Neural crest cell (in vitro differentiated cells): Measurements from ENCODE around the gene ARF3. TPM values are rescaled to one million over a fixed set of nuclear protein-coding genes. Genes with fewer than 3 reads are reported as not detected.

Experiments
- DNase-seq: peaks from one replicate; pipeline ENCODE4 v3.0.0; 2021; ENCODE audit warnings: low read depth, mixed read lengths, low spot score
- H3K27ac Mint-ChIP-seq: one replicate; pipeline ENCODE4 v1.8.0; 2021; ENCODE audit warnings: mild to moderate bottlenecking, mixed read lengths; ENCODE audit not compliant: unreplicated experiment
- H3K27me3 Mint-ChIP-seq: 2 replicates; pipeline ENCODE4 v1.8.0; 2021; ENCODE audit warnings: low read depth, mild to moderate bottlenecking, mixed read lengths
- H3K36me3 Mint-ChIP-seq: 2 replicates; pipeline ENCODE4 v1.8.0; 2021; ENCODE audit warnings: low read depth, mild to moderate bottlenecking, mixed read lengths
- H3K4me1 Mint-ChIP-seq: 2 replicates; pipeline ENCODE4 v1.8.0; 2021; ENCODE audit warnings: mixed read lengths
- H3K4me3 Mint-ChIP-seq: one replicate; pipeline ENCODE4 v1.8.0; 2021; ENCODE audit warnings: mild to moderate bottlenecking, mixed read lengths
- H3K9me3 Mint-ChIP-seq: 2 replicates; pipeline ENCODE4 v1.8.0; 2021; ENCODE audit warnings: mixed read lengths
- CTCF ChIP-seq: fragments of 200-600 bp; sonication (generic); conservative IDR thresholded peaks from 2 replicates; pipeline ENCODE4 v1.5.0; 2021; ENCODE audit warnings: antibody characterized with exemption, mild to moderate bottlenecking
- total RNA-seq: library from RNA; stranded (reverse); gene quantifications from 2 replicates; pipeline ENCODE4 v1.2.1, GENCODE V29; 2021

ARF3 gene
- total RNA-seq, 1 donor from 2014 or later: 202 TPM

- no peak for DNase-seq
- H3K36me3 Mint-ChIP-seq: no peaks in the 10 kb centered on the region
- no peak overlapping the region for H3K27ac Mint-ChIP-seq
- H3K4me1 Mint-ChIP-seq: peaks cover 10% of the 10 kb centered on the region
- no peaks in the 10 kb centered on the region for H3K9me3 Mint-ChIP-seq
- no peak overlapping the region for H3K4me3 Mint-ChIP-seq
- no peak for TF ChIP-seq CTCF
- H3K27me3 Mint-ChIP-seq: peaks cover 74% of the 10 kb centered on the region
These were observed 9.0 kb upstream of the ARF3 start for GRCh38 chr12:48966177-48966895.

- Mint-ChIP-seq H3K27me3 (peaks cover 74% of the 10 kb centered on the region), H3K9me3 (no peaks in the 10 kb centered on the region), H3K27ac (no peak overlapping the region), H3K4me1 (no peaks in the 10 kb centered on the region), H3K4me3 (peak overlapping the region; percentile 34), H3K36me3 (no peaks in the 10 kb centered on the region)
- TF ChIP-seq CTCF: peak; percentile 22
- no peak for DNase-seq
These were observed 8.1 kb upstream of the ARF3 start for GRCh38 chr12:48965298-48965838.

- H3K36me3 Mint-ChIP-seq: no peaks in the 10 kb centered on the region
- H3K4me3 Mint-ChIP-seq: no peak overlapping the region
- H3K27me3 Mint-ChIP-seq: peaks cover 47% of the 10 kb centered on the region
- no peak overlapping the region for H3K27ac Mint-ChIP-seq
- DNase-seq: no peak
- peaks cover 6% of the 10 kb centered on the region for H3K4me1 Mint-ChIP-seq
- TF ChIP-seq CTCF: no peak
- H3K9me3 Mint-ChIP-seq: no peaks in the 10 kb centered on the region
These were observed 4.5 kb upstream of the ARF3 start for GRCh38 chr12:48961801-48962200.

GRCh38 chr12:48961331-48961730 lies 4.0 kb upstream of the ARF3 start:
- Mint-ChIP-seq H3K36me3 (no peaks in the 10 kb centered on the region), H3K27me3 (peaks cover 43% of the 10 kb centered on the region), H3K9me3 (no peaks in the 10 kb centered on the region), H3K4me1 (peaks cover 10% of the 10 kb centered on the region), H3K4me3 (peak overlapping the region; percentile 50), H3K27ac (no peak overlapping the region)
- DNase-seq: no peak
- TF ChIP-seq CTCF: no peak

- Mint-ChIP-seq H3K27ac (no peak overlapping the region), H3K27me3 (peaks cover 40% of the 10 kb centered on the region), H3K36me3 (no peaks in the 10 kb centered on the region), H3K4me1 (peaks cover 15% of the 10 kb centered on the region), H3K4me3 (peak overlapping the region; percentile 50), H3K9me3 (no peaks in the 10 kb centered on the region)
- no peak for TF ChIP-seq CTCF
- no peak for DNase-seq
These were observed 3.5 kb upstream of the ARF3 start for GRCh38 chr12:48960834-48961233.
